GM20000 (cell line): Measurements from ENCODE around the gene TMEM91.

Experiments
- DNase-seq: peaks from one replicate; pipeline ENCODE4 v3.0.0; 2012; ENCODE audit warnings: low spot score
- CTCF ChIP-seq: IDR thresholded peaks from 2 replicates; pipeline ENCODE4 v1.5.1; 2012; ENCODE audit warnings: mild to moderate bottlenecking, control low read depth; ENCODE audit errors: extremely low read depth, missing control alignments

The TMEM91 gene

GRCh38 chr19:41330946-41331678 is 45.2 kb upstream of the TMEM91 start:
- DNase-seq: no peak
- TF ChIP-seq CTCF: no peak

GRCh38 chr19:41332000-41332399 is 44.3 kb upstream of the TMEM91 start:
- no peak for DNase-seq
- no peak for TF ChIP-seq CTCF

- no peak for DNase-seq
- TF ChIP-seq CTCF: no peak
Measured at GRCh38 chr19:41332468-41332867, 43.9 kb upstream of the TMEM91 start.

- no peak for TF ChIP-seq CTCF
- peak; percentile 45 for DNase-seq
Measured at GRCh38 chr19:41334793-41335192, 41.5 kb upstream of the TMEM91 start.

GRCh38 chr19:41335467-41335866 is 40.9 kb upstream of the TMEM91 start:
- TF ChIP-seq CTCF: no peak
- DNase-seq: no peak

GRCh38 chr19:41339936-41340335 is 36.4 kb upstream of the TMEM91 start:
- no peak for TF ChIP-seq CTCF
- no peak for DNase-seq

- no peak for TF ChIP-seq CTCF
- DNase-seq: no peak
Measured at GRCh38 chr19:41341669-41342490, 34.5 kb upstream of the TMEM91 start.
